Measurements from ENCODE around the gene NAA38.
A peak's percentile ranks its signal among the peaks of the same experiment; 100 is the strongest.

Gene NAA38

GRCh38 chr17:7893187-7893880, 36.0 kb upstream of the NAA38 start:
- TF ChIP-seq, protein P1, sequence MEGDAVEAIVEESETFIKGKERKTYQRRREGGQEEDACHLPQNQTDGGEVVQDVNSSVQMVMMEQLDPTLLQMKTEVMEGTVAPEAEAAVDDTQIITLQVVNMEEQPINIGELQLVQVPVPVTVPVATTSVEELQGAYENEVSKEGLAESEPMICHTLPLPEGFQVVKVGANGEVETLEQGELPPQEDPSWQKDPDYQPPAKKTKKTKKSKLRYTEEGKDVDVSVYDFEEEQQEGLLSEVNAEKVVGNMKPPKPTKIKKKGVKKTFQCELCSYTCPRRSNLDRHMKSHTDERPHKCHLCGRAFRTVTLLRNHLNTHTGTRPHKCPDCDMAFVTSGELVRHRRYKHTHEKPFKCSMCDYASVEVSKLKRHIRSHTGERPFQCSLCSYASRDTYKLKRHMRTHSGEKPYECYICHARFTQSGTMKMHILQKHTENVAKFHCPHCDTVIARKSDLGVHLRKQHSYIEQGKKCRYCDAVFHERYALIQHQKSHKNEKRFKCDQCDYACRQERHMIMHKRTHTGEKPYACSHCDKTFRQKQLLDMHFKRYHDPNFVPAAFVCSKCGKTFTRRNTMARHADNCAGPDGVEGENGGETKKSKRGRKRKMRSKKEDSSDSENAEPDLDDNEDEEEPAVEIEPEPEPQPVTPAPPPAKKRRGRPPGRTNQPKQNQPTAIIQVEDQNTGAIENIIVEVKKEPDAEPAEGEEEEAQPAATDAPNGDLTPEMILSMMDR (IDR thresholded peaks at IDR 0.05; ENCODE audit: low read depth, low read length), result no peak
- DNase-seq (ENCODE audit: extremely low read depth, low read depth), result no peak

DNA sequence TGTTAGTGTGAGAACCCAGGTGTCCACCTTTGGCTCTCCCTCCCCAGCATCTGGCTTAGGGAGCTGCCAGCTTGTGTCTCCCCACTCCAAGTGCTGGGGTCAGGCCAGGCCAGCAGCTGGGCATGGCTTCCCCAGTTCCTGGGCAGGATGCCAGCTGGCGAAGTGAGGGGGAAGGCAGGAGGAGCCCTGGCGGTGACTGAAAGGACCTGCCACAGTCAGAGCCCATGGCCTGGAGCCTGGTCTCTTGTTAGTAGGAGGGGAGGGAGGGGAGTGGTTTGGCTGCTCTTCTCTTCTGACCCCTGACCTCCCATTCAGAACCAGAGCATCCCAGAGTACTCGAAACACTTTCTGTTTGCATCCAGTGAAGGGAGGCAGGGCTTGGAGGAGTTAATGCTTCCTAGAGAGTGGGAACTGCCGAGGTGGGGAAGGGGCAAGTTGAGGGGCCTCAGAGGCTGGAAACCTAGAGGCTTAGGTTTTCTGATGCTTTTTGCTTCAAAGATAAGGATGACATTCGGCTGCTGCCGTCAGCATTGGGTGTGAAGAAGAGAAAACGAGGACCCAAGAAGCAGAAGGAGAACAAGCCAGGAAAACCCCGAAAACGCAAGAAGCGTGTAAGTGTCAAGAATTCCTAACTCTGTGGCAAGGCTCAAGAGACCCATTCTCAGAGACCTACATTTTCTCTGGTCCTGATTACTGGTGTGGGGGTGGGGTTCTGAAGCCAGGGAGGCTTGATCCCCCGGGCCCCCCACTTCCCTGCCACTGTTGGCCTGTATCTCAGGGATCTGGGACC, 32.0 kb upstream of the NAA38 start:
- peak; percentile 91 for DNase-seq (ENCODE audit: extremely low read depth, low read depth)
- TF ChIP-seq, protein P1 (IDR thresholded peaks at IDR 0.05; ENCODE audit: low read depth, low read length), result peak; percentile 38

- TF ChIP-seq, protein P1 (IDR thresholded peaks at IDR 0.05; ENCODE audit: low read depth, low read length), result no peak
- DNase-seq (ENCODE audit: extremely low read depth, low read depth), result no peak
Measured at GRCh38 chr17:7888184-7888920, 31.0 kb upstream of the NAA38 start, which contains the start of gene CHD3. Gene CHD3 (plus strand): TSS chr17:7888789. CDS start chr17:7889001, 212 bp downstream.

DNA sequence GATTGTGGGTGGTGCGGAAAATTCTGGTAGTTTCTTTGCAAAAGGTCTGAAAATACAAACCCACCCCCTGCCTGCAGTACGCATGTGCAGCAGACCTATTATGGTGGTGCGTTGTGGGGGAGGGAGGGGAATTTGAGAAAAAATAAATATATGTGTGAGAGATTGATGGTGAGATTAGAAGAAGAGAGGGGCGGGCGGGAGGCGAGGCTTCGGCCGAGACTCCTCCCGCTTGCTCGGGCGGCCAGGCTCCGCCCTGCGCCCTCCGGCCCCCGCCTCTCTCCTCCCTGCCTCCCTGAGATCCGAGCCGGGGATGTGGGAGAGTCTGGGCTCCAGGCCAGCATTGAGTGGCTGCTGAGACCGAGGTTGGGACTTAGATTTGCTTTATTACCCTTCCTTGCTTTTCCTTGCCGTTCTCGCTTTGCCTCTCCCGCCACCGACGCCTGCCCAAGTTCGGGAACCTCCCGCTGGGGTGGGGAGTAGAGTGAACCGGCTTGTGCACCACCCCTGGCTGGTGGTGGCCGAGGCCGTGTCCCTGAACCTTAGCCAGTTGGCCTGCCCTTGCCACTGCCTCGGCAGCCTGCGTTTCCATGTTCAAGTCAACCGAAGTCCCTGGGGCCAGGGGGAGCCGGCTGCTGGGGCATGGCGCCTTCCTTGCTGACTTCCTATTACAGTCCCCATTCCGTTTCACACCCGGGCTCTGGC, 30.3 kb upstream of the NAA38 start:
- TF ChIP-seq, protein P1 (IDR thresholded peaks at IDR 0.05; ENCODE audit: low read depth, low read length), result no peak
- peak; percentile 90 for DNase-seq (ENCODE audit: extremely low read depth, low read depth)

DNA sequence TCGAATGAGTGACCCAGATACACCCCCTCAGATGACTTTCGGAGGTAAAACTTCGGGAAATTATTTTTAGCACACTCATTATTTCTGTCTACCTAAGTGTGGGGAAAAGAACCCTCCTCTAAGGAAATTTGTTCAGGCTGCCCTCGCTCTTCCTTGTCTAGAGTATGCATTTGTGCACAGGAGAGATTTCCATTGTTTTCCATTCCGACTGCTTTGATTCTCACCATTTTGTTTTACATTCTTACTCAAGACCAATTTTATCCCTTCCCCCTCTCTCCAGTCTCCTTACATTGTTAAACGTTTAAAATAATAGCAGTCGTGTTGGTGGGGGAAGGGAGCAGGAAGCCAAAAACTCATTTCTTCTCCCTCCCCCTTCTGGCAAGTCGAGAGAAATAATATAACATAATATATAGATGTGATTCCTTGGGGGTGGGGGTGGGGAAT, 29.7 kb upstream of the NAA38 start:
- no peak for DNase-seq (ENCODE audit: extremely low read depth, low read depth)
- TF ChIP-seq, protein P1 (IDR thresholded peaks at IDR 0.05; ENCODE audit: low read depth, low read length), result no peak

GRCh38 chr17:7886227-7887037, 29.1 kb upstream of the NAA38 start:
- DNase-seq (ENCODE audit: extremely low read depth, low read depth), result no peak
- TF ChIP-seq, protein P1 (IDR thresholded peaks at IDR 0.05; ENCODE audit: low read depth, low read length), result no peak; the same call in 1 of the 2 replicates
